ENCODE results near the gene SIPA1L3. TPM values are rescaled to one million over a fixed set of nuclear protein-coding genes. Genes with fewer than 3 reads are reported as not detected.

SIPA1L3 gene
- total and polyA plus RNA-seq, 8 donors: 19.7 to 44.8 (median 25.8) TPM

DNA sequence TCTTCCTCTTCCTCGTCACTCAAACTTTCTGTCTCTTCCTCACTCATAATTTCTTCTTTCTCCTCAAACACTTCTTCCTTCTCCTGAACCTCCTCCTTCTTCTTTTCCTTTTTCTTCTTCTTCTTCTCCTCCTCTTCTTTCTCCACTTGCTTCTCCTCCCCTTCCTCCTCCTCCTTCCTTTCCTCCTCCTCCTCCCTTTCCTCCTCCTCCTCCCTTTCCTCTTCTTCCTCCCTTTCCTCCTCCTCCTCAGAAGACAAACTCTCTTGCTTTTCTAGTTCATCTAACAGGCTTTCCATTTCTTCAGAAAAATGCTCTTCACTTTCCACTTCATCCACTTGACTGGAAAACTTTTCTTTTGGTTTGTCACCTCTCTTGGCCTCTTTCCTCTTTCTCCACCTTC lies 20.4 kb upstream of the SIPA1L3 start:
- no peak for DNase-seq
- WGBS, 2 donors: 65 to 67% methylated on average over 1 of the region's 1 CpG
- Histone ChIP-seq H3K27ac (no peak overlapping the region), H3K4me3 (no peak overlapping the region), H3K27me3 (no peaks in the 10 kb centered on the region), H3K9me3 (no peaks in the 10 kb centered on the region), H3K36me3 (no peaks in the 10 kb centered on the region), H3K4me1 (no peaks in the 10 kb centered on the region)
- no peak for TF ChIP-seq CTCF (IDR thresholded peaks at IDR 0.05)
- no peak for ATAC-seq
- intact Hi-C loops (cut with DNase I): no loop called here
- FAIRE-seq: no peak

DNA sequence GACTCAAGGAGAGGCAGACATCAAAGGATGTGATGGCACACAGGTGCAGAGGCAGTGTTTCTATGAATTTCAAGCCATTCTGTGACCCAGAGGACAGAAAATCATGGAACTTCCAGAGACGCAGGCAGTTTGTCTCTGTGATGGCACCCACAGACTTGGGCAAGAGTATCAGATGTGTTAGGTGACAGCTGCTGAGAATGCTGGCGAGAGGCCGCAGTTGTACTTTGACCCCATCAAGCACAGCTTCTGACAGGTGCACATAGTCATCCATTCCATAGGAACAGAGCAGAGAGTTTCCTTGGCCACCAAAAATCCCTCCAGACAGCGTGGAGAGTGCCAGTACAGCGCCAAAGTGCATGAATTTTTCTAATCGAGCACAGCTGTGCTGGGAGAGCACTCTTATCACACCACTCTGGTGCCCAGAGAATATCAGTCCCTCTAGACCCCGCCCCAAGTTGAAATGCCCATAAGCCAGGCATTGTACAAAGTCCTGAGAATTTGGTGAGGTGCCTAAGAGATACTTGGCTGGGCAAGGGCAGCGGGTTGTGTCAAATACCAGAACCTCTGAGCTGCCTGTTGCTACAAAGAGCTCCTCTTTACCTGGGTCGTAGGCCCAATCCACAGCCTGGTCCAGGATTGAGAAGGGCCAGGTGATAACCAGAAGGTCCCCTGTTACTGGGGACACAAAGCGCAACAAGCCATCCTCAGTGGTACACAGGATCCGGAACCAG lies 13.0 kb upstream of the SIPA1L3 start:
- Histone ChIP-seq H3K9me3 (no peaks in the 10 kb centered on the region), H3K36me3 (no peaks in the 10 kb centered on the region), H3K4me1 (no peaks in the 10 kb centered on the region), H3K27me3 (no peaks in the 10 kb centered on the region), H3K27ac (no peak overlapping the region), H3K4me3 (no peak overlapping the region)
- intact Hi-C loops (cut with DNase I): loop anchor here in 1 of 3 donors (10.0 kb wide), 1 partner anchor 431 kb away; no protein-coding TSS in a partner anchor
- no peak for FAIRE-seq
- no peak for DNase-seq
- ATAC-seq: peak in 1 of 4 donors; percentile 14
- TF ChIP-seq CTCF (IDR thresholded peaks at IDR 0.05): no peak
- WGBS, 2 donors: 52 to 55% methylated on average over 11 of the region's 11 CpGs

GRCh38 chr19:37896180-37896579 lies 10.8 kb upstream of the SIPA1L3 start:
- ATAC-seq (no peak), FAIRE-seq (no peak), DNase-seq (no peak)
- 67 to 75% methylated on average over 8 of the region's 8 CpGs for WGBS, 2 donors
- no peak overlapping the region for H3K27ac ChIP-seq
- H3K4me3 ChIP-seq: no peak overlapping the region
- H3K36me3 ChIP-seq: no peaks in the 10 kb centered on the region
- intact Hi-C loops (cut with DNase I): loop anchor here in 1 of 3 donors (10.0 kb wide), 1 partner anchor 429 kb away; no protein-coding TSS in a partner anchor
- H3K4me1 ChIP-seq: no peaks in the 10 kb centered on the region
- no peaks in the 10 kb centered on the region for H3K9me3 ChIP-seq
- TF ChIP-seq CTCF (IDR thresholded peaks at IDR 0.05): no peak
- no peaks in the 10 kb centered on the region for H3K27me3 ChIP-seq

- no peak overlapping the region for H3K27ac ChIP-seq
- ATAC-seq: no peak
- H3K4me3 ChIP-seq: no peak overlapping the region
- FAIRE-seq: no peak
- no peak for DNase-seq
- H3K27me3 ChIP-seq: no peaks in the 10 kb centered on the region
- H3K9me3 ChIP-seq: no peaks in the 10 kb centered on the region
- intact Hi-C loops (cut with DNase I): loop anchor here in 1 of 3 donors (10.0 kb wide), 1 partner anchor 425 kb away; no protein-coding TSS in a partner anchor
- TF ChIP-seq CTCF (IDR thresholded peaks at IDR 0.05): no peak
- no peaks in the 10 kb centered on the region for H3K36me3 ChIP-seq
- no peaks in the 10 kb centered on the region for H3K4me1 ChIP-seq
- WGBS, 2 donors: 90 to 96% methylated on average over 1 of the region's 1 CpG
These were observed 7.6 kb upstream of the SIPA1L3 start for GRCh38 chr19:37899453-37899852.

DNA sequence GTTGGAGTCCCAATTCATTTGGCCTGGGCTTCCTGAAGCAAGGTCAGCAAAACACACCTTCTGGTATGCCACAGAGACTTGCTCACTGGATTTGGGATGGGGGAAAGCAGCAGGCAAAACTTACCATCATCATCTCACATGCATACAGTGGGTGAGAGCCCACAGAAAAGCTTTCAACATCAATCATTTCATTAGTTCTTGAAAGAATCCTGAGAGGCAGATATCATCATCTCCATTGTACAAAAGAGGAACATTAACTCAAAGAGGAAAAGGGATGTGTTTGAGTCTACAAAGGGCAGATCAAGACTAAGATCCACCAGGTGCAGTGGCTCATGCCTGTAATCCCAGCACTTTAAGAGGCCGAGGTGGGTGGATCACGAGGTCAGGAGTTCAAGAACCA lies 7.0 kb upstream of the SIPA1L3 start:
- FAIRE-seq: no peak

More for the DNA sequence above, 7.0 kb upstream of the SIPA1L3 start:
- WGBS, 2 donors: 59 to 79% methylated on average over 2 of the region's 2 CpGs
- Histone ChIP-seq H3K4me3 (no peak overlapping the region), H3K27me3 (no peaks in the 10 kb centered on the region), H3K9me3 (no peaks in the 10 kb centered on the region), H3K27ac (no peak overlapping the region), H3K4me1 (no peaks in the 10 kb centered on the region), H3K36me3 (no peaks in the 10 kb centered on the region)
- ATAC-seq: no peak
- intact Hi-C loops (cut with DNase I): loop anchor here in 2 of 3 donors (10.0 kb wide), 2 partner anchors 195 to 425 kb away; no protein-coding TSS in a partner anchor
- DNase-seq: no peak
- no peak for TF ChIP-seq CTCF (IDR thresholded peaks at IDR 0.05)

Measured in pancreas (tissue), 10 donors.